K562 (cell line): ENCODE measurements around the gene NUPR1. TPM values are rescaled to one million over a fixed set of nuclear protein-coding genes. Genes with fewer than 3 reads are reported as not detected.

Experiments
- CTCFL ChIP-seq: IDR thresholded peaks from 2 replicates; pipeline ENCODE4 v1.6.1; 2011; ENCODE audit warnings: borderline replicate concordance, low read depth, mild to moderate bottlenecking, moderate library complexity, low read length; ENCODE audit not compliant: insufficient read depth, poor library complexity, severe bottlenecking
- ZBED1 ChIP-seq: IDR thresholded peaks from 2 replicates; pipeline ENCODE4 v1.6.1; 2014
- ZBTB11 ChIP-seq, 3 experiments: fragments of 200-800 bp in 1 of 3; fragments of 250-450 bp in 1 of 3; fragments of 450-650 bp in 1 of 3; sonication (Bioruptor Pico) in 1 of 3; sonication (Bioruptor generic) in 1 of 3; formaldehyde crosslinking in 1 of 3; IDR thresholded peaks; 2 replicates each; pipeline versions ENCODE4 v1.6.1 to v1.8.0; 2016 to 2022; ENCODE audit warnings: mild to moderate bottlenecking in 2 of 3, missing genetic modification characterization in 2 of 3, missing compliant biosample characterization in 1 of 3, moderate library complexity in 1 of 3
- ZBTB40 ChIP-seq, 2 experiments: fragments of 450-650 bp in 1 of 2; sonication (generic) in 1 of 2; formaldehyde crosslinking in 1 of 2; IDR thresholded peaks; 2 replicates each; pipeline versions ENCODE4 v1.7.1 to v1.9.0; 2016 to 2022; ENCODE audit warnings: inconsistent platforms in 1 of 2, mild to moderate bottlenecking in 1 of 2, missing genetic modification reagents in 1 of 2
- ZNF197 ChIP-seq: fragments of 200-800 bp; sonication (Bioruptor generic); IDR thresholded peaks from 2 replicates; pipeline ENCODE4 v1.6.1; 2016; ENCODE audit warnings: low read depth, missing genetic modification characterization, missing compliant biosample characterization
- polyA plus RNA-seq, 8 experiments: library from polyadenylated mRNA; depleted of rRNA in 4 of 8; stranded (reverse) in 5 of 8; unstranded in 3 of 8; fragments of >200 nt; fragmentation: Nextera tagmentation in 2 of 8; fragmentation: Illumina TruSeq in 1 of 8; extraction: Ambion mirVana in 2 of 8; extraction: Trizol in 1 of 8; gene quantifications; 2 replicates each; pipeline versions ENCODE4 v1.2.1 to v1.2.3, GENCODE V29; 2011 to 2014; ENCODE audit warnings: inconsistent platforms in 1 of 8, missing spikeins in 1 of 8
- total RNA-seq, 7 experiments: library from RNA; depleted of rRNA in 6 of 7; stranded (reverse); fragments of >200 nt in 6 of 7; fragmentation: Illumina TruSeq in 2 of 7; extraction: Trizol in 2 of 7; gene quantifications; 2 replicates each; pipeline versions ENCODE4 v1.2.1 to v1.2.3, GENCODE V29; 2011 to 2021; ENCODE audit warnings: low replicate concordance in 1 of 7

NUPR1 gene
- total and polyA plus RNA-seq, 9 of the 15 experiments (the other 6 are each of a cell fraction or from before 2014, with no cell fraction given) = 0.07 to 1.5 (median 0.27) TPM

- peak in 1 of 3 experiments; percentile 67; a peak in 1 of 6 replicates for TF ChIP-seq ZBTB11 (CRISPR knock-in tag; IDR thresholded peaks at IDR 0.05)
- TF ChIP-seq ZBTB40 (IDR thresholded peaks at IDR 0.05) = peak; percentile 60; the same call in 1 of the 2 replicates
- no peak for TF ChIP-seq ZBTB40 (CRISPR knock-in tag; IDR thresholded peaks at IDR 0.05)
- no peak for TF ChIP-seq CTCFL
- TF ChIP-seq ZBED1 = no peak
- TF ChIP-seq ZNF197 (CRISPR knock-in tag) = peak; percentile 36; the same call in 1 of the 2 replicates
These were observed 44.5 kb downstream of the NUPR1 start, which contains the start of gene APOBR (continued) for GRCh38 chr16:28494121-28494851.
